ENCODE measurements around the gene ERBB4.

DNA sequence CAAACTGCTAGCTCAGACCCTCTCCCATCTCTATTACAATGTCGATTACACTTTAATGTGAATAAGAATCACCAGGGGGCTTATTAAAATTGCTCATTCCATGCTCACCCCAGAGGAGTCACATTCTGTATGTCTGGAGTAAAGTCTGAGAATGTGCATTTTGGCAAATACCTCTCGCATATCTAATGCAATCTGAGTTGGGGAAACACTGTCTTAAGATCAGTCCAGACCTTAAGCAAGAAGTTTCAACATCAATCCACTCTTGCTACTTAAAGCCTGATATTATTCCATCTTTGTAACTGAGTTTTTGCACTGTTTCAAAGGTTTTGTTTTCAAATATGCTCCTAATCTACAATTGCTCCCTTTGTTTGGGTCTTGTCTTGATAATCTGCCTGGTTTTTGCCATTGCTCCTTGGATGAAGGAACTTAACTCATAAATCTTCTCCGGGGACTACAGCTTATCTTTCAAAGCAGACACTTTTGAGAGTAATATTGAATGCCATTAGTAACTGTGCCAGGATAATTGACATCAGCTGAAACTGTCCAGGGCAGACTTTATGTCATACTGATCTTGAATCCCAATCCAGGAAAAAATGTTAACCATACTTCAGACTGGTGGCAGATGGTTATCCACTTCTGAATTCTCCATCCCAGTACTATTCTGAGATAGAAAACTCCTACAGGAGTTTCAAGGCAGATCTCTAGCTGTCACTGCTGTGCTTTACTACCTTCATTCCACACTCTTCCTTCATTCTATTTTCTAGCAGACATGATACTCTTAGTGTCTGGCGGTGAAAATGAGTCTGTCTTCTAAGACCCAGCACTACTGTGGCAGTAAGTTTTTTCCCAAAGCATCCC lies 200.9 kb downstream of the ERBB4 start:
- TF ChIP-seq, protein P1, sequence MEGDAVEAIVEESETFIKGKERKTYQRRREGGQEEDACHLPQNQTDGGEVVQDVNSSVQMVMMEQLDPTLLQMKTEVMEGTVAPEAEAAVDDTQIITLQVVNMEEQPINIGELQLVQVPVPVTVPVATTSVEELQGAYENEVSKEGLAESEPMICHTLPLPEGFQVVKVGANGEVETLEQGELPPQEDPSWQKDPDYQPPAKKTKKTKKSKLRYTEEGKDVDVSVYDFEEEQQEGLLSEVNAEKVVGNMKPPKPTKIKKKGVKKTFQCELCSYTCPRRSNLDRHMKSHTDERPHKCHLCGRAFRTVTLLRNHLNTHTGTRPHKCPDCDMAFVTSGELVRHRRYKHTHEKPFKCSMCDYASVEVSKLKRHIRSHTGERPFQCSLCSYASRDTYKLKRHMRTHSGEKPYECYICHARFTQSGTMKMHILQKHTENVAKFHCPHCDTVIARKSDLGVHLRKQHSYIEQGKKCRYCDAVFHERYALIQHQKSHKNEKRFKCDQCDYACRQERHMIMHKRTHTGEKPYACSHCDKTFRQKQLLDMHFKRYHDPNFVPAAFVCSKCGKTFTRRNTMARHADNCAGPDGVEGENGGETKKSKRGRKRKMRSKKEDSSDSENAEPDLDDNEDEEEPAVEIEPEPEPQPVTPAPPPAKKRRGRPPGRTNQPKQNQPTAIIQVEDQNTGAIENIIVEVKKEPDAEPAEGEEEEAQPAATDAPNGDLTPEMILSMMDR (conservative IDR thresholded peaks at IDR 0.05; ENCODE audit: low read length) = no peak
- TF ChIP-seq EZH2phosphoT487 (IDR thresholded peaks at IDR 0.05; ENCODE audit: borderline replicate concordance) = no peak
